Measurements from ENCODE around the gene INKA1.

DNA sequence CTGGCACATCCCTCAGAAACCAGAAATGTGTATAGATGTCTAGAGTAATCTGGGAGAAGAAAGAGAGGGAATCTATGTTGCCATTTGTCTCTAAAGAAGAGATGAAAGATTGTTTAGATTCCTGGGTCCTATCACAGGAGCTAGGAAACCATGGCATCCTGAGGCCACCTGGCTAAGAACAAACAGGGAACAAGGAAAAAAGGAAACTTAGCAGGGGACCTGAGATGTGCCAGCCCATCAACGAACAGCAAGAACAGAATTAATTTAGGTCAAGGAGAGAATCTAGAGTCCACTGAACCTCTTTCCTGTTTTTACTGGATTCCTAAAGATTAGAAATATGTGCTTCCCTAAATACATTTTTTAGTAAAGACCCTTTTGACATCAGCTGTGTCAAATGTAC lies 47.0 kb upstream of the INKA1 start:
- TF ChIP-seq, protein P1, sequence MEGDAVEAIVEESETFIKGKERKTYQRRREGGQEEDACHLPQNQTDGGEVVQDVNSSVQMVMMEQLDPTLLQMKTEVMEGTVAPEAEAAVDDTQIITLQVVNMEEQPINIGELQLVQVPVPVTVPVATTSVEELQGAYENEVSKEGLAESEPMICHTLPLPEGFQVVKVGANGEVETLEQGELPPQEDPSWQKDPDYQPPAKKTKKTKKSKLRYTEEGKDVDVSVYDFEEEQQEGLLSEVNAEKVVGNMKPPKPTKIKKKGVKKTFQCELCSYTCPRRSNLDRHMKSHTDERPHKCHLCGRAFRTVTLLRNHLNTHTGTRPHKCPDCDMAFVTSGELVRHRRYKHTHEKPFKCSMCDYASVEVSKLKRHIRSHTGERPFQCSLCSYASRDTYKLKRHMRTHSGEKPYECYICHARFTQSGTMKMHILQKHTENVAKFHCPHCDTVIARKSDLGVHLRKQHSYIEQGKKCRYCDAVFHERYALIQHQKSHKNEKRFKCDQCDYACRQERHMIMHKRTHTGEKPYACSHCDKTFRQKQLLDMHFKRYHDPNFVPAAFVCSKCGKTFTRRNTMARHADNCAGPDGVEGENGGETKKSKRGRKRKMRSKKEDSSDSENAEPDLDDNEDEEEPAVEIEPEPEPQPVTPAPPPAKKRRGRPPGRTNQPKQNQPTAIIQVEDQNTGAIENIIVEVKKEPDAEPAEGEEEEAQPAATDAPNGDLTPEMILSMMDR (IDR thresholded peaks at IDR 0.05; ENCODE audit: low read depth, low read length, missing input control): no peak
- TF ChIP-seq YY1 (IDR thresholded peaks at IDR 0.05) (no peak), SP1 (IDR thresholded peaks at IDR 0.05) (no peak), FOXA2 (IDR thresholded peaks at IDR 0.05) (no peak), NR2F2 (IDR thresholded peaks at IDR 0.05) (no peak), JUND (IDR thresholded peaks at IDR 0.05) (no peak), TAF1 (conservative IDR thresholded peaks at IDR 0.05) (no peak)
- TF ChIP-seq, protein P2, sequence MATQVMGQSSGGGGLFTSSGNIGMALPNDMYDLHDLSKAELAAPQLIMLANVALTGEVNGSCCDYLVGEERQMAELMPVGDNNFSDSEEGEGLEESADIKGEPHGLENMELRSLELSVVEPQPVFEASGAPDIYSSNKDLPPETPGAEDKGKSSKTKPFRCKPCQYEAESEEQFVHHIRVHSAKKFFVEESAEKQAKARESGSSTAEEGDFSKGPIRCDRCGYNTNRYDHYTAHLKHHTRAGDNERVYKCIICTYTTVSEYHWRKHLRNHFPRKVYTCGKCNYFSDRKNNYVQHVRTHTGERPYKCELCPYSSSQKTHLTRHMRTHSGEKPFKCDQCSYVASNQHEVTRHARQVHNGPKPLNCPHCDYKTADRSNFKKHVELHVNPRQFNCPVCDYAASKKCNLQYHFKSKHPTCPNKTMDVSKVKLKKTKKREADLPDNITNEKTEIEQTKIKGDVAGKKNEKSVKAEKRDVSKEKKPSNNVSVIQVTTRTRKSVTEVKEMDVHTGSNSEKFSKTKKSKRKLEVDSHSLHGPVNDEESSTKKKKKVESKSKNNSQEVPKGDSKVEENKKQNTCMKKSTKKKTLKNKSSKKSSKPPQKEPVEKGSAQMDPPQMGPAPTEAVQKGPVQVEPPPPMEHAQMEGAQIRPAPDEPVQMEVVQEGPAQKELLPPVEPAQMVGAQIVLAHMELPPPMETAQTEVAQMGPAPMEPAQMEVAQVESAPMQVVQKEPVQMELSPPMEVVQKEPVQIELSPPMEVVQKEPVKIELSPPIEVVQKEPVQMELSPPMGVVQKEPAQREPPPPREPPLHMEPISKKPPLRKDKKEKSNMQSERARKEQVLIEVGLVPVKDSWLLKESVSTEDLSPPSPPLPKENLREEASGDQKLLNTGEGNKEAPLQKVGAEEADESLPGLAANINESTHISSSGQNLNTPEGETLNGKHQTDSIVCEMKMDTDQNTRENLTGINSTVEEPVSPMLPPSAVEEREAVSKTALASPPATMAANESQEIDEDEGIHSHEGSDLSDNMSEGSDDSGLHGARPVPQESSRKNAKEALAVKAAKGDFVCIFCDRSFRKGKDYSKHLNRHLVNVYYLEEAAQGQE (IDR thresholded peaks at IDR 0.05): no peak
- TF ChIP-seq, protein P3, sequence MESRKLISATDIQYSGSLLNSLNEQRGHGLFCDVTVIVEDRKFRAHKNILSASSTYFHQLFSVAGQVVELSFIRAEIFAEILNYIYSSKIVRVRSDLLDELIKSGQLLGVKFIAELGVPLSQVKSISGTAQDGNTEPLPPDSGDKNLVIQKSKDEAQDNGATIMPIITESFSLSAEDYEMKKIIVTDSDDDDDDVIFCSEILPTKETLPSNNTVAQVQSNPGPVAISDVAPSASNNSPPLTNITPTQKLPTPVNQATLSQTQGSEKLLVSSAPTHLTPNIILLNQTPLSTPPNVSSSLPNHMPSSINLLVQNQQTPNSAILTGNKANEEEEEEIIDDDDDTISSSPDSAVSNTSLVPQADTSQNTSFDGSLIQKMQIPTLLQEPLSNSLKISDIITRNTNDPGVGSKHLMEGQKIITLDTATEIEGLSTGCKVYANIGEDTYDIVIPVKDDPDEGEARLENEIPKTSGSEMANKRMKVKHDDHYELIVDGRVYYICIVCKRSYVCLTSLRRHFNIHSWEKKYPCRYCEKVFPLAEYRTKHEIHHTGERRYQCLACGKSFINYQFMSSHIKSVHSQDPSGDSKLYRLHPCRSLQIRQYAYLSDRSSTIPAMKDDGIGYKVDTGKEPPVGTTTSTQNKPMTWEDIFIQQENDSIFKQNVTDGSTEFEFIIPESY (IDR thresholded peaks at IDR 0.05): no peak
- TF ChIP-seq, protein P4, sequence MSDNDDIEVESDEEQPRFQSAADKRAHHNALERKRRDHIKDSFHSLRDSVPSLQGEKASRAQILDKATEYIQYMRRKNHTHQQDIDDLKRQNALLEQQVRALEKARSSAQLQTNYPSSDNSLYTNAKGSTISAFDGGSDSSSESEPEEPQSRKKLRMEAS (IDR thresholded peaks at IDR 0.05): no peak

All from liver (tissue), 3 donors.